CD1c-positive myeloid dendritic cell (primary cell): Measurements from ENCODE around the gene TRPC5OS.
A peak's percentile ranks its signal among the peaks of the same experiment; 100 is the strongest.

Source experiments
- DNase-seq: peaks from one replicate; pipeline ENCODE4 v3.0.0-alpha.2; 2016; ENCODE audit errors: extremely low spot score

Gene TRPC5OS

DNA sequence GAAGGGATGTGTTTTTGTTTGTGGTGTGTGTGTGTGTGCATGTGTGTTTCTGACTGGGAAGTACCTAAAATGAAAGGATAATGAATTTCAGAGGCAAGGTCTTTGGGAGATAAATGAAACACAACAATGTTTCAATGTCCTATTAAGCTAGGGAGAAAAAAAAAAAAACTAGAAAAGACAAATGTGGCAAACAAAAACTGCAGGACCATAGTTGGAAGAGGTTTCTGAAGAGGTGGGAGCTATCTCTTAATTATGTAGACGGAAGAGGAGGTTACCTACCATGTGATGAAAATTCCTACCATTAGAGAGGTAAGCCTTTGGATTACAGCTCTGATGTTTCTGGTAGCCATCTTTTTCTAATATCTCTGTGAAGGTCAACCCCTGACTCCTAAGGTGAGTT is at the start of gene TRPC5OS:
TSS of gene TRPC5OS (plus strand) at position 301 of the 400 bp plus-strand sequence. CDS start 25,669 bp downstream, outside the sequence.
- DNase-seq: no peak

DNA sequence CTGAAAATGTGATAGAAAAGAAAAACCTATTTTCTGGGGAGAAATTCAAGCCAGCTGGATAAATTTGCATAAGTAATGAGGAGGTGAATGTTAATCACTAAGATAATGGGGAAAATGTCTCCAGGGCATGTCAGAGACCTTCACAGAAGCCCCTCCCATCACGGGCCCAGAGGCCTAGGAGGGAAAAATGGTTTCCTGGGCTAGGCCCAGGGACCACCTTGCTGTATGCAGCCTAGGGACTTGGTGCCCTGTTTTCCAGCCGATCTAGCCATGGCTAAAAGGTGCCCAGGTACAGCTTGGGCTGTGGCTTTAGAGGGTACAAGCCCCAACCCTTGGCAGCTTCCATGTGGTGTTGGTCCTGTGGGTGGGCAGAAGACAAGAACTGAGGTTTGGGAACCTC is 46.6 kb upstream of the TRPC5OS start:
- DNase-seq: no peak

DNA sequence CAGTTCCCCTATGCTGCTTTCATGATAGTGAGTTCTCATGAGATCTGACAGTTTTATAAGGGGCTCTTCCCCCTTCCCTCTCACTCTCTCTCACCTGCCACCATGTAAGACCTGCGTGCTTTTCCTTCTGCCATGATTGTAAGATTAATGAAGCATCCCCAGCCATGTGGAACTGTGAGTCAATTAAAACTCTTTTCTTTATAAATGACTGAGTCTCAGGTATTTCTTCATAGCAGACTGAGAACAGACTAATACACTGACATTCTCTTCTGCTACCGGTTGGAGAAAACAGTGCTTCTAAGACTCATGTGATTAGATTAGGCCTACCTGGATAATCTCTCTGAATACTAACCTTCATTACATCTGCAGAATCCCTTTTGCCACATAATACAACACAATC is 45.4 kb upstream of the TRPC5OS start:
- DNase-seq: no peak

DNA sequence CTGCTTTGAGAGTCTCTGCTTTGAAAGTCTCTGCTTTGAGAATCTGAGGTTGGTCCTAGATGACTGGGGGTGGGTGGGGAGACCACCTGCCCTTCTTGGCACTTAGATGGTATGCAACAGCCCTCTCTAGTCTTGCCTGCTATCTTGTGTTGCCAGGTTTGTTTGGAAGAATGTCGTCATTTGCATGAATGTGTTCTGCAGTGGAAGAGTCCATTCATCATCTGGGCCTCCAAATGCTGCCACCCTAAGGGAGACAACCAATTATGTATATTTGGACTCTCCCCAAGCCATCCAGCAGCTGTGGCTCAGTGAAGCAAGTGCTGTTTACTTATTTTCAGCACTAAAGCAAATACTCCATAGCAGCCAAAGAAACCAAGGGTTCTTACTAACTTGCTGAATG is 44.6 kb upstream of the TRPC5OS start:
- DNase-seq: no peak

DNA sequence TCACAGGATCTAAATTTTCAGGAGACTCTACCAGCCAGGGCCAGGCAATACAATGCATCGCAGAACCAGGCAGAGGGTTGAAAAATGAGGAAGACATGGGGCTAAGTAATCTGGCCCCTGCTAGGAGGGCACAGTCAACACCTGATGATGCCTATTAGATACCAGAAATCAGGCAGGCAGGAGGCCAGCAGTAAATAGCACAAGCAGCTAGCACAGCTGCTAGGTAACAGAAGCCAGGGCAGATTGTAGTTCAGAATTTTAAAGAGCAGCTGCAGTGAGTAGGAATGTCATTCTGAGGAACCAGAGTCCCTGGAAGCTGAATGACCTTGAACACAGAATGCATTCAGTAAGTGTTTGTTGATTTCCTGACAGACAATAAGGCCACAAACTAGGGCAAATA is 38.8 kb upstream of the TRPC5OS start:
- no peak for DNase-seq

DNA sequence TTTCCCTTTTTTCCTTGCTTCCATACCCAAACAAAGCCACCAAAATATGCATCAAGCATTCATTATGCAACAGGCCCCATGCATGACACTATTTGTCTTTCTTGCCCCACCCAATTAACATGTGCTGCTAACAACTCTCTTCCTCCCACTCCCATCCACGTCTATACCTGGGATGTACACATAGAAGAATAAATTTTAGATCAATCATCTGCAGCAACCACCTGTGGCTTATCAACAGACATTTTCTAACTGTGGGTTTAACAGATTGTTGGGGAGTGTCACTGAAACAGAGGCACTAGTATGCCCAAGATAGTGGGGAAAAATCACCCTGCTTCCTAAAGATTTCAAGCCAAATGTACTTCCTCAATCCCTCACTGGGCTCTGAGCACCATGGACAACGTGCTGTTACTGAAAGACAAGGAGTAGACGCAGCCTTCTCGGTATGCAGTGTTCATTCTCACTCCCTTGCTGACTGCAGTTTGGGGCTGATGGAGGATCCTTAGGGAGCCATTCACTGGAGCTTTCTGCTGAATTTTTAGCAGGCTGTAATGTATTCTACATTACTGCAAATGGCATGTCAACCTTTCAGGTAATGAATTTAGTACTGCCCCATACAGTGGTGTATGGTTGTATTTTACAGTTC is 28.4 kb upstream of the TRPC5OS start:
- DNase-seq: no peak

DNA sequence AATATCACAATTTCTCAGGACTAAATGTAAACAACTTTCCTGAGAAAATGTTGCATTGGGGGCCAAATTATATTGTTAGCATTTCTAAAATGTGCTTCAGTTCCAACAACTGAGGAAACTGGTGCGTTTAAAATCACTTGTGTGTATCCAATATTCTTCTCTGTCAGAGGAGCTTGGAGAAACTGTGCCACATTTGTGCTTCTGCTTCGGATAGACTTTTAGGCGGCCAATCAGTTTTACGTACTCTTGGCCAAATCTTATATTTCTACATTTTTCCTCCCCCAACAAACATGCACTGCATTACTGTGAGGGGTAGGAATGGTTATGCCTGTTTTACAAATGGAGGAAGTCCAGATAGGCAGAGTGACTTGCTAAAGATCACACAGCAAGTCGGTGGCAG is 27.4 kb upstream of the TRPC5OS start:
- no peak for DNase-seq

DNA sequence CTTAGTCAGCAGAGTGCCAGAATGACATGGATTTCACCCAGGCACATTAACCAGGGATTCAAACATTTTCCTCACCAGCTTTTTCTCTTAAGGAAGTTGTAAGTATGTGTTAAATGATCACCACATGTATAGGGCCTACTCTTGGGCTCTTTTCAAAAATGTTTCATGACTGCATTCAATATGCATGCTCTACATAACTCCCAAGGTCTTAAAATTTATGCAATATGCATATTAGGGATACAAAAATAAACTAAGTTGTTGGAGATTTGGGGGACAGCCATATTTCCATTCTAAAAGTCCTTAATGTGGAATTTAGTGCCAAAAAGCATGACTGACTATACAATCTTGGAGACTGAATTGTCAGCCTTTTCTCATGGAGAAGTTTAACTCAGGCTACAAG is 25.0 kb upstream of the TRPC5OS start:
- DNase-seq: no peak

DNA sequence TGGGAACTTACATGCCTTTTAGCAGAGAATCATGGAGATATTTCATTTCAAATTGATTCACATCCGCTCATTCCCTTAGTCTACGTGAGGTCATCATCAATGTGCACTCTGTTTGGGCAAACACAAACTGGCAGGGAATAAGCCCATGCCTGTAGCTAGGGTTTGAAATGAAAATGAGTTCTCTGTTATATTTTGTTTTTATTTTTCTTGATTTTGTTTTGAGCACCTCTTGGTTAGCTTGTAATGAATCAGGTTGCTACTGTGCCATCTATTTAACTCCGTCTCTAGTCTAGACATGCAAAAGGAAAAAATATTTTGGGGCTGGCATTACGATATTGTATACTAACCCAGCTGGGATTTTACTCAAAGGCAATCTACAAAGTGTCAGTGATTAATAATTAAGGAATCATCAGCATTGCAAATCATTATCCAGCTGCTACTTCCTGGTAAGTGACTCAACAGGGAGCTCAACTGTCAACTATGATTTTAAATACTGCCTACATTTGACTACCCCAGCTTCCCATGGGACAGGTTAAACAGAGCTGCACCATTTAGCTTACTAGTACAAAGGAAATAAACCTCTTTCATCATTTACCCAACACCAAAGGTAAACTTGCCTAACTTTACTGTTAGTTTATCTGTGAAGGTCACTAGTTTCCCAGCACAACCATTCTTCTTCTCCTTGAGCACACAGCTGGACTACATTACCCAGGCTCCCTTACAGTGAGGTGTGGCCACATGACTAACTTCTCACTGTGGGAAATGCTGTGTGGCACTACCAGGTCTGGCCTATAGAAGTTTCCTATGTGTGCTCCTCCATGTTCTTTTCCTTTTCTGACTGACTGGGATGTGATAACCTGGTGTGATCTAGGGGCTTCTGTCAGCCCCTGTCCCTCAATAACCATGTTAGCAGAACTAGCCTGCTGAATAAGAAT is 21.2 kb upstream of the TRPC5OS start:
- DNase-seq: no peak

DNA sequence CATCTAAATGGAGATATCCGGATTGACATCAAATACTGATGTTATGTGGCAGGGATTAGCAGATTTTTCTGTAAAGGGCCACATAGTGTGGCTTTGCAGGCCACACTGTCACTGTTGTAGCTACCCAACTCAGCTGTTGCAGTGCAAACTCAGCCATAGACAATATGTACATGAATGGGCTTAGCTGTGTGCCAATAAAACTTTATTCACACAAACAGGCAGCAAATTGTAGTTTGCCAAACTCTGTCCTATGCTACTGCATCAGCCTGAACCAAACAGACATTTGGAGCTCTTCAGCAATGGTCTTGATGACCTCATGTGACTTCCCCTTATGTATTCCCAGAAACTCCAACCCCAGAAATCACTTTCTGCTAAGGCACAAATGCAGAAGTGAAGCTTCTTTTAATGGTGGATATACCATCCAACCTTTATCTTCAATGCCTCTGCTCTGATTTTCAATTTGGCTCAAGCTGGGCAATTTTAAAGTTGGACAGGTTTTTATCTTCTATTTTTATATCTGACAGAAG is 18.4 kb upstream of the TRPC5OS start:
- peak; percentile 57 for DNase-seq

DNA sequence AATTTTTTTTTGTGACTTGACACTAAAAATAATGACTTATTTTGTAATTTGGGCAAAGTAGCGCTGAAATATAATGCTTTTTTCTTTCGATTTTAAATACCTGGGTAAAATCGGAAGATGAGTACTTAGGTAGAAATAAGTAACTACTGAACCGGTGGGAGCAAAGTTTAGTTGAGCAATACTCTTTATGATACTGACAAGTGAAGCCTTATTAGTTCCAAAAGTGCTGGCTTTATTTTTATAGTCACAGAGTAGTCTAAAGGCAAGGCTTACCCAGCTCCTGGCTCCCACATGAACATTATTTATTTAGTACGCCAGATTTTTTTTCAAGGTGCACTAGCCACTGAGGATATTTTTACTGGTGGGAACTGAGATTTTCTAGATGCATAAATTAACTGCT is 14.4 kb upstream of the TRPC5OS start:
- DNase-seq: no peak

DNA sequence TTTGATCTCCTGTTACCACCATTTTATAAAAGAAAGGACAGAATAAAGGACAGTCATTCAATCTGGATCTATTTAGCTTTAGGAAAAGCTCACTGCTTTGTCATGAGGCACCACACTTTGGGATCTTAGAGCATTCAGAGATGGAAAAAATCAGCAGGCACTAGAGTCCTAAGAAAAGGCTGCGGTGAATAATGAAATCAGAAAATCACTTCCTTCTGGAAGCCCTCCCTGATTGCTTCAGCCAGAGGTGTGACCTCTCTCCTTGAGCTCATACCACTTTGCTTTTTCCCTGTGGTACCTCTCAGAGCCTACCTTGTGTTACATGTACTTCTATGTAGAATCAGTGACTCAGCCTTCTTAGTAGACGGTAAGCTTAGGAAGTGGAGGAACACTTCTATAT is 8.7 kb upstream of the TRPC5OS start:
- no peak for DNase-seq

DNA sequence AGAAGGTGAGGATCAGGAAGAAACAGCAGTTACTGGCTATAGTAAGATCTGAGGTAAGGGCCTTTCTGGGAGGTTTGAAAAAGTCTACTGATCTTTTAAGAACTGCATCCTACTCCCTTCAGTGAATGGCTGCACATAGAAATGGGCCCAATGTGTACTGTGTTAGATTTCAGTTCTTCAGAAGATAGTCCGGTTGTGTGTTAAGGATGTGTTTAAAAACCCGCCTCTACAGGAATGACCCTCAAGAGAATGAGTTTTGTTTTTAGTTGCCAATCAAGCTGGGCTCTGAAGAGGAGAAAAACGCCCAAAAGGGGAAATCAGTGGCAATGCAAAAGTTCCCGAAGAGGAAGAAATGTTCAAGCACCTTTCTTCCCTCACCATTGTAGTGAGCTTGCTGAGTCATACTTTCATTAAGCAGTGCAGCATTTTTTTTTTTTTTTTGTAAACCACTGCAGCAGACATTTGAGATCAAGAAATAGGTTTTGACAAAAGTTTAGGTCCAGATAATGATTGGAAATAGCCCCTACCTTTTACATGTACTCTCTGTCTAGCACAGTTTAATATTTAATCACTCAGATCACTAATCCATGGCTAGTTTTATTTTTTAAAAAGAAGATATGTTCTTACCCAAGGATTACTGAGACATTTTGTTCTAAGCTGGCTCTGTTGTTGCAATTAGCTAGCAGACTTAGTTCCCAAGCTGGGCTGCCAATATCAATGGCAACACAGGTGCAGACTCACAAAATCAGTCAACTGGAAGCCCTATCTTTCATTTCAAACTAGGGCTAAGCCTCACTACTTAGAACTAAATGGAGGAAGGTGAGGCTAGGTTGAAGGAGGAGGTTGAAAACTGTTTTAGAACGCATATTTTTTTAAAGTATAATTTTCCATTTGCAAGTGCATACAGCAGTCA is 7.0 kb upstream of the TRPC5OS start:
- peak; percentile 39 for DNase-seq

DNA sequence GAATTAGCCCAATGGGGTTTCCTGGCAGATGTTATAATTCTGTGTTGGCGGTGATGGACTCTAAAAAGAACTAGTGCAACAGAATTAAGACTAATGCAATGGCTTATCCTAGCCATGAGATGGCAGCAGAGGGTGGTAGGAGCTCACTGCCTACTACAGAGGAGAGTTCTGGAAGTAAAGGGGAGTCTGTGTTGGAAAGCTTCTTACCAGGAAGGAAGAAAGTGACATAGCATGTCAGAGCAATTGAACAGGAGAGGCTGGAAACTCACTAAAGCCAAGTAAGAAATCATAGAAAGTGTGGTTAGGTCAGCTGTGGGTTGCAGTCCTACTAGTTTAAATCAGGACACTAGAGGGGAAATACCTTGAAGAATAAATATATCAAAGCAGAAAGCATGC is 6.3 kb upstream of the TRPC5OS start:
- peak; percentile 37 for DNase-seq

DNA sequence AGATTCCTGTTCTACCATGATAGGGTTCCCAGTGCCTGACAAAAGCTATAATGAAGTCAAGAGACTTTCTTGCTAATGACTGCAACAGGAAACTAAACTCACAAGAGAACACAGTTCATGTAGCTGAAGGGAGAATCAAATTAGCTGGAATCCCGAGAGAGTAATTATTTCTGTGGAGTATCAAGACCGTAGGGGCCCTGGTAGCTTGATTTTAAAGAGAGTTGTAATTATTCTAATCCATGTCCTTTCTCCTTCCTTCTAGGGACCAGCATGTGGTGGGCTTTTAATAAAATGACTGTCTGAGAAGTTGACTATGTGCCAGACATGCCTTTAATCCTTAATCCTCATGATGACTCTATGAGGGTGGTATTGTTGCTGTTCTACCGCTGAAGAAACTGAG is 1.7 kb upstream of the TRPC5OS start:
- DNase-seq: no peak

DNA sequence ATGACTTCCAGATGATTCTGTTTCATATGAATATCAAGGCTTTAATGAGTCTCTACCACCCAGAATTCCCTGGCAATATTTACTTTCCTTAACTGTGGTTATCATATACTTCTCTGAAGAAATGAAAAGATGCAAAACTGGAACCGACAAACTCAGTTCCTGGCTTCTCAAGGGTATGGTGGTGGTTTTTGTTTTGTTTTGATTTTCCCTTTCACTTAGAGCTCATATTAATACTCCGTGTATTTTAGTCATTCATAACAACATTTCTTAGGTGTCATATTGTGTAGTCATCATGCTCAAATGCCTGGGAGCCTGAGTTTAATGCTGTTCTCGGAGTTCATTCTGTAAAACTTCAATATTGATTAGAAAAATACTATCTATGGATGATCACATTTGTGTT is 665 bp downstream of the TRPC5OS start:
- no peak for DNase-seq

DNA sequence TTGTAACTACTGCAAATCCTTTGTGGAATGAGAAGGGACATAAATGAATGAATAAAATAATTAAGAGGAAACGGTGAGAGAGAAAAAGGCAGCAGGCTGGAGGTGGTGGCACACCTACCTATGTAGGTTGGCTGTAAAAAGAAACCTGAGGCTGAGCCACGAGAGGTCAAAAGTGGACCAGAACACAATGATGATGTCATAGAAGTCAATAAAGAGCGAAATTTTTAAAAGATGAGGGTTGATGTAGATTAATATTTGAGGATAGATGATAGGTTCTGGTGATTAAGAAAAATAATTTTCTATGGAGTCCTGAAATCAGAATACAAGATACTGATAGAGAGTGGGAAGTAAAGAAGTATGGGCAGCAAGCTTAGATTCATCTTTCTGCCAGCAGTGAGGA is 1.7 kb downstream of the TRPC5OS start:
- DNase-seq: no peak

DNA sequence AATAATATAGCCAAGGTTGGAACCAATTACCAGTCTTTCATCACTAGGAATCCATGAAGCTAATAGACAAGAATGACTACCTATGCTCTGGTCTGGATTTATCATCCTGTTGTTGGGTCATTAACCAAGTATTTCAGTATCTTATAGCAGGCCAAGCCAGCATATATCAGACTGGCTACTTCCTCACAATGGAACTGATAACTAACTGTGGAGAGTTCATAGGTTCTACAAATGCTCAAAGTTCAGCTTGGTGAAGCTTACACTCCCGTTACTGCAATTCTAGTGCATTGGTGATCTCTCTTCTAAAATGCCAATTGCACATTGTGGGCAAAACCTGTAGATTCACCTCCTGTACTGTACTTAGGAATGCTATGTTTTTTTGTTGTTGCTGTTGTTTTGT is 4.8 kb downstream of the TRPC5OS start:
- DNase-seq: no peak

DNA sequence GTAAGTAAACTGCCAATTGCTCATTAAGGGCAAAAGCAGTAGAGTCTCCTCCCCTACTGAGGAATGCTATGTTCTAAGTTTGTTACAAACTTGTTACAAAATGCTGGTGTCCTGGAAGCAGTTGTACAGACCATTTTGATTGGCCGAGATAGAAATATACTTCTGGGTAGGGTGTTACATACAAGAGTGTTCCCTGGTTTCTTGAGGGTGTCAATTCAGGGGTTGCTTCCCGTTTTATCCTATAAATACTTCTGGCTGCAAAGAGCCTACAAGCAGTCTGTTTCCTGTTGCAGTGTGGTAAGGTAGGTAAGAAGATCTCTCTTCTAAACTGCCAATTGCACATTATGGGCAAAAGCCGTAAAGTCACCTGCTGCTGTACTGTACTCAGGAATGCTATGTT is 5.7 kb downstream of the TRPC5OS start:
- no peak for DNase-seq

DNA sequence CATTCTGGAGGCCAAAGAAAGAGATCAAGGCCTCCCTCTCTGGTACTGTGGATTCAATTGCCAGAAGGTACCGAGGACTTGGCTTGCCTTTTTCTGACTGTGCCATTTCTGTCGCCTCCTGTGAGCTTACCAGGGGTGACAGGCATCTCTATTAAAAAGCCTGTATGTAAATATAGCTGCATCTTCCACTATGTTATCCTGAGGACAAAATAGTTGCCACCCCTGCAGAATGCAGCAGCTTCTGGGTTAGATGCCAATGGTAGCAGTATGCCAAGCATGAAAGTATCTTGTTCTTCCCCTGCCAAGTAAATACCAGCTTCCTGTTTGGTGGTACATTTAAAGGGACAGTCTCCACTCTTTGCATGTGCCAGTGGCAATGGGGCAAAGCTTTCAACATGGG is 10.7 kb downstream of the TRPC5OS start:
- no peak for DNase-seq

DNA sequence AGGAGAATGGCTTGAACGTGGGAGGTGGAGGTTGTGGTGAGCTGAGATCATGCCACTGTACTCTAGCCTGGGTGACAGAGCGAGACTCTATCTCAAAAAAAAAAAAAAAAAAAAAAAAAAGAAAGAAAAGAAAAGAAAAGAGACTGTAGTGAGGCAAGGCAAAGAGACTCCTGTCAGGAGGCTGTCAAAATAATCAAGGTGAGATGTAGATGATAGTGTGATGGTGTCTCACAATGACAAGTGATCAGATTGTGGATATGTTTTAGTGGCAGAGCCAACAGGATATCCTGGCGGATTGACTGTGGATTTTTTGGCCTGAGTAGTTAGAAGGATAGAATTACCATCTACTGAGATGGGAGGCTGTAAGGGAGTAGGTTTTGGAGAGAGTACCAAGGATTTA is 12.6 kb downstream of the TRPC5OS start:
- DNase-seq: no peak

DNA sequence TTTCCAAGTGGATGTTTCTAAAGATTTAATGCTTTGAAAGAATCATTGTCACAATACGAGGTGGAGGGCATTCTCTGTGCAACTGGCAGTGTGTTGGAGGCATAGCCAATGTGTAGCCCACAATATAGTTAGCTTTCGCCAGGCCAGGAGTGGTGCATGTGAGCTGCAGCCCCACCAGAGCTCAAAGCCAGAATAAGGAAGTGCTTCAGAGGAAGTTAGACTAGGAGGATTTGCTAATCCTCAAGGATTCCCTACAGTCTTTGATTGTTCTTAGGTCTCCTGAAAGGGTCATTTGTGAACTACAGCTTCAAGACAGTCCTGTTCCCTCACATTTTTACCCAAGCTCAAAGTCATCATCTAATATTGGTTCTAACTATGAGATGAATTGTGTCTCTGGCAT is 16.4 kb downstream of the TRPC5OS start:
- no peak for DNase-seq
